Stimulated activated CD8-positive, alpha-beta memory T cell treated with anti-CD3 and anti-CD28 coated beads, Interleukin-15, amount 100 ng/mL, for 1 hour (primary cell): ENCODE data around the gene GUCA2A.

Experiments used
- DNase-seq: peaks from one replicate; pipeline ENCODE4 v3.0.0-alpha.2; 2020; ENCODE audit warnings: low read depth

The GUCA2A gene

GRCh38 chr1:42130061-42130660 lies 34.4 kb downstream of the GUCA2A start:
- DNase-seq = no peak

- no peak for DNase-seq
Observed at GRCh38 chr1:42128964-42129363, 35.6 kb downstream of the GUCA2A start.

- DNase-seq = no peak
Observed at GRCh38 chr1:42128499-42128898, 36.0 kb downstream of the GUCA2A start.

GRCh38 chr1:42127767-42128166 lies 36.8 kb downstream of the GUCA2A start:
- no peak for DNase-seq

GRCh38 chr1:42125552-42125951 lies 39.0 kb downstream of the GUCA2A start:
- no peak for DNase-seq

- DNase-seq = no peak
Observed at GRCh38 chr1:42122408-42122807, 42.1 kb downstream of the GUCA2A start.

- no peak for DNase-seq
Observed at GRCh38 chr1:42118125-42118524, 46.4 kb downstream of the GUCA2A start.

GRCh38 chr1:42117214-42117613 lies 47.3 kb downstream of the GUCA2A start:
- no peak for DNase-seq

GRCh38 chr1:42114229-42114628 lies 50.3 kb downstream of the GUCA2A start:
- DNase-seq = no peak
